ENCODE results near the gene LRRC38.

The LRRC38 gene

GRCh38 chr1:13539683-13540082 lies 25.9 kb upstream of the LRRC38 start:
- H3K9me3 ChIP-seq (ENCODE audit: control insufficient read depth, low read length) = no peaks in the 10 kb centered on the region
- TF ChIP-seq CTCF (IDR thresholded peaks at IDR 0.05) = no peak
- H3K4me1 ChIP-seq = no peaks in the 10 kb centered on the region
- no peaks in the 10 kb centered on the region for H3K79me2 ChIP-seq
- no peak overlapping the region for H3K9ac ChIP-seq
- H3K4me2 ChIP-seq (ENCODE audit: low read length) = no peak overlapping the region
- H3K36me3 ChIP-seq (ENCODE audit: control insufficient read depth, insufficient read depth, low read length) = no peaks in the 10 kb centered on the region
- no peaks in the 10 kb centered on the region for H3K27me3 ChIP-seq (ENCODE audit: control insufficient read depth, insufficient read depth, low read length)
- no peak overlapping the region for H2AFZ ChIP-seq
- H3K4me3 ChIP-seq (ENCODE audit: low read depth, low read length) = no peak overlapping the region
- H3K27ac ChIP-seq = no peak overlapping the region

- H2AFZ ChIP-seq = no peak overlapping the region
- no peaks in the 10 kb centered on the region for H3K36me3 ChIP-seq (ENCODE audit: control insufficient read depth, insufficient read depth, low read length)
- H3K79me2 ChIP-seq = no peaks in the 10 kb centered on the region
- no peak overlapping the region for H3K9ac ChIP-seq
- H3K4me1 ChIP-seq = no peaks in the 10 kb centered on the region
- H3K9me3 ChIP-seq (ENCODE audit: control insufficient read depth, low read length) = no peaks in the 10 kb centered on the region
- no peak overlapping the region for H3K4me2 ChIP-seq (ENCODE audit: low read length)
- H3K27me3 ChIP-seq (ENCODE audit: control insufficient read depth, insufficient read depth, low read length) = no peaks in the 10 kb centered on the region
- TF ChIP-seq CTCF (IDR thresholded peaks at IDR 0.05) = no peak
- H3K4me3 ChIP-seq (ENCODE audit: low read depth, low read length) = no peak overlapping the region
- no peak overlapping the region for H3K27ac ChIP-seq
Measured at GRCh38 chr1:13538832-13539231, 25.0 kb upstream of the LRRC38 start.

GRCh38 chr1:13536571-13536970 lies 22.8 kb upstream of the LRRC38 start:
- Histone ChIP-seq H3K9me3 (ENCODE audit: control insufficient read depth, low read length) (no peaks in the 10 kb centered on the region), H3K4me3 (ENCODE audit: low read depth, low read length) (no peak overlapping the region), H3K9ac (no peak overlapping the region), H3K4me1 (no peaks in the 10 kb centered on the region), H3K79me2 (no peaks in the 10 kb centered on the region), H3K27me3 (ENCODE audit: control insufficient read depth, insufficient read depth, low read length) (no peaks in the 10 kb centered on the region), H2AFZ (no peak overlapping the region), H3K27ac (no peak overlapping the region), H3K36me3 (ENCODE audit: control insufficient read depth, insufficient read depth, low read length) (no peaks in the 10 kb centered on the region), H3K4me2 (ENCODE audit: low read length) (no peak overlapping the region)
- TF ChIP-seq CTCF (IDR thresholded peaks at IDR 0.05) = no peak

GRCh38 chr1:13535227-13535626 lies 21.4 kb upstream of the LRRC38 start:
- Histone ChIP-seq H3K79me2 (no peaks in the 10 kb centered on the region), H3K27ac (no peak overlapping the region), H3K9me3 (ENCODE audit: control insufficient read depth, low read length) (no peaks in the 10 kb centered on the region), H2AFZ (no peak overlapping the region), H3K9ac (no peak overlapping the region), H3K27me3 (ENCODE audit: control insufficient read depth, insufficient read depth, low read length) (no peaks in the 10 kb centered on the region), H3K36me3 (ENCODE audit: control insufficient read depth, insufficient read depth, low read length) (no peaks in the 10 kb centered on the region), H3K4me1 (no peaks in the 10 kb centered on the region), H3K4me3 (ENCODE audit: low read depth, low read length) (no peak overlapping the region), H3K4me2 (ENCODE audit: low read length) (no peak overlapping the region)
- TF ChIP-seq CTCF (IDR thresholded peaks at IDR 0.05) = no peak

- H3K36me3 ChIP-seq (ENCODE audit: control insufficient read depth, insufficient read depth, low read length) = no peaks in the 10 kb centered on the region
Measured at GRCh38 chr1:13528320-13528719, 14.5 kb upstream of the LRRC38 start.

More at GRCh38 chr1:13528320-13528719, 14.5 kb upstream of the LRRC38 start:
- Histone ChIP-seq H3K9ac (no peak overlapping the region), H3K4me3 (ENCODE audit: low read depth, low read length) (no peak overlapping the region), H3K79me2 (no peaks in the 10 kb centered on the region), H2AFZ (no peak overlapping the region), H3K4me1 (no peaks in the 10 kb centered on the region), H3K27me3 (ENCODE audit: control insufficient read depth, insufficient read depth, low read length) (no peaks in the 10 kb centered on the region), H3K9me3 (ENCODE audit: control insufficient read depth, low read length) (no peaks in the 10 kb centered on the region), H3K27ac (no peak overlapping the region), H3K4me2 (ENCODE audit: low read length) (no peak overlapping the region)
- no peak for TF ChIP-seq CTCF (IDR thresholded peaks at IDR 0.05)
